CD4-positive, alpha-beta T cell (primary cell): ENCODE results near the gene KRTAP12-4. TPM values are rescaled to one million over a fixed set of nuclear protein-coding genes. Genes with fewer than 3 reads are reported as not detected.
"Not testable (repeated sequence)": the region's sequence is repeated elsewhere in the genome, so short reads cannot be mapped to it uniquely, and the experiment has no call there.

ENCODE experiments used
- ATAC-seq: fragments of 200-7000 bp; cut with Tn5 transposase; one replicate; pipeline ENCODE4 v1.10.0; 2022; ENCODE audit warnings: mild to moderate bottlenecking; ENCODE audit not compliant: poor library complexity
- CTCF ChIA-PET: fragments of 350-600 bp; sonication (Branson Sonifier 250); formaldehyde crosslinking; loops from one replicate; lab custom pipeline; 2021; ENCODE audit warnings: antibody characterized with exemption, inconsistent platforms; lab: Charles Lee
- POLR2A ChIA-PET: fragments of 350-600 bp; sonication (Branson Sonifier 250); formaldehyde crosslinking; loops from one replicate; lab custom pipeline; 2021; ENCODE audit warnings: antibody characterized with exemption, inconsistent platforms; lab: Charles Lee
- DNase-seq, 14 experiments: peaks; one replicate each; pipeline ENCODE4 v3.0.0-alpha.2; 2013 to 2020; ENCODE audit warnings: mixed read lengths in 2 of 14
- H3K27ac ChIP-seq, 2 donors: one replicate each; pipeline versions ENCODE4 v1.5.1 to v1.7.0; 2013; ENCODE audit warnings: low read length in 2 of 2, low read depth in 1 of 2, mild to moderate bottlenecking in 1 of 2
- H3K27me3 ChIP-seq, 2 experiments: 1 replicate in 1 of 2; 2 replicates in 1 of 2; pipeline versions ENCODE4 v1.6.1 to v1.7.0; 2013; ENCODE audit warnings: low read length in 2 of 2, control low read depth in 1 of 2, mild to moderate bottlenecking in 1 of 2, moderate library complexity in 1 of 2; ENCODE audit not compliant: insufficient read depth in 2 of 2, control insufficient read depth in 1 of 2
- H3K36me3 ChIP-seq: one replicate; pipeline ENCODE4 v1.6.1; 2013; ENCODE audit warnings: low read length, control low read depth; ENCODE audit not compliant: insufficient read depth
- H3K4me1 ChIP-seq: one replicate; pipeline ENCODE4 v1.6.1; 2013; ENCODE audit warnings: low read length, control low read depth; ENCODE audit not compliant: insufficient read depth
- H3K4me3 ChIP-seq: one replicate; pipeline ENCODE4 v1.5.1; 2013; ENCODE audit warnings: mild to moderate bottlenecking, low read length, moderate library complexity
- H3K9me3 ChIP-seq, 2 experiments: 1 replicate in 1 of 2; 2 replicates in 1 of 2; pipeline versions ENCODE4 v1.6.1 to v1.7.0; 2013; ENCODE audit warnings: low read length in 2 of 2, mild to moderate bottlenecking in 2 of 2, control low read depth in 1 of 2, moderate library complexity in 1 of 2; ENCODE audit not compliant: control insufficient read depth in 1 of 2, insufficient read depth in 1 of 2
- H3K27ac Mint-ChIP-seq: one replicate; pipeline ENCODE4 v1.8.0; 2020; ENCODE audit warnings: mixed read lengths
- H3K27me3 Mint-ChIP-seq: one replicate; pipeline ENCODE4 v1.8.0; 2021; ENCODE audit warnings: mixed read lengths
- H3K36me3 Mint-ChIP-seq: one replicate; pipeline ENCODE4 v1.8.0; 2021; ENCODE audit warnings: low read depth, mixed read lengths
- H3K4me1 Mint-ChIP-seq: one replicate; pipeline ENCODE4 v1.8.0; 2021; ENCODE audit warnings: low read depth, mixed read lengths
- H3K4me3 Mint-ChIP-seq: one replicate; pipeline ENCODE4 v1.8.0; 2020; ENCODE audit warnings: mild to moderate bottlenecking, mixed read lengths
- H3K9me3 Mint-ChIP-seq: one replicate; pipeline ENCODE4 v1.8.0; 2020; ENCODE audit warnings: mixed read lengths
- CTCF ChIP-seq: fragments of 200-600 bp; IDR thresholded peaks from one replicate; pipeline ENCODE4 v1.8.0; 2022; ENCODE audit warnings: antibody characterized with exemption, mild to moderate bottlenecking
- intact Hi-C, 2 experiments: fragments of 100-400 bp; cut with DNase I in 1 of 2; cut with micrococcal nuclease in 1 of 2; formaldehyde crosslinking; loops; one replicate each; pipeline versions ENCODE4 v1.15.1 to v1.9.0; 2023 to 2025; cut with DNase I, micrococcal nuclease
- total RNA-seq, 174 experiments: library from RNA in 2 of 174; stranded (reverse) in 2 of 174; gene quantifications; one replicate each; pipeline ENCODE4 v1.2.3 and lab custom pipeline; 2021 to 2026

KRTAP12-4 gene
- total RNA-seq, 2 experiments from 2014 or later: not detected

- intact Hi-C loops: no loop called here
- ChIA-PET POLR2A (no interaction called here), CTCF (no interaction called here)
- H3K27ac Mint-ChIP-seq: no peak overlapping the region
- Histone ChIP-seq H3K27ac (no peak overlapping the region), H3K4me3 (no peak overlapping the region), H3K9me3 (peaks cover 2 to 16% of the 10 kb centered on the region in 2 experiments), H3K27me3 (peaks cover 47 to 58% of the 10 kb centered on the region in 2 experiments), H3K4me1 (peaks cover 5% of the 10 kb centered on the region), H3K36me3 (no peaks in the 10 kb centered on the region)
- H3K4me1 Mint-ChIP-seq: peaks cover 6% of the 10 kb centered on the region
- H3K27me3 Mint-ChIP-seq: peaks cover 67% of the 10 kb centered on the region
- no peak for TF ChIP-seq CTCF
- DNase-seq (no peak), ATAC-seq (no peak)
- H3K36me3 Mint-ChIP-seq: no peaks in the 10 kb centered on the region
- H3K4me3 Mint-ChIP-seq: no peak overlapping the region
- H3K9me3 Mint-ChIP-seq: no peaks in the 10 kb centered on the region
Observed at GRCh38 chr21:44697811-44698734, 43.6 kb upstream of the KRTAP12-4 start.

GRCh38 chr21:44697172-44697810 is 42.8 kb upstream of the KRTAP12-4 start, which contains the start of gene KRTAP10-12:
TSS of gene KRTAP10-12 (plus strand) at chr21:44697172. CDS start at chr21:44697202, 30 bp downstream.
- Histone ChIP-seq H3K9me3 (peaks cover 10 to 11% of the 10 kb centered on the region in 2 experiments), H3K27me3 (peaks cover 40 to 51% of the 10 kb centered on the region in 2 experiments)
- intact Hi-C loops, ATAC-seq, POLR2A ChIA-PET, H3K4me3 Mint-ChIP-seq, CTCF ChIA-PET, H3K27ac ChIP-seq, H3K36me3 Mint-ChIP-seq, H3K4me3 ChIP-seq, DNase-seq, H3K9me3 Mint-ChIP-seq, H3K4me1 Mint-ChIP-seq, H3K36me3 ChIP-seq, H3K4me1 ChIP-seq, H3K27ac Mint-ChIP-seq: not testable (repeated sequence)
- peaks cover 65% of the 10 kb centered on the region for H3K27me3 Mint-ChIP-seq

GRCh38 chr21:44696572-44696971 is 42.1 kb upstream of the KRTAP12-4 start:
- Mint-ChIP-seq H3K27ac (no peak overlapping the region), H3K9me3 (peaks cover 5% of the 10 kb centered on the region), H3K36me3 (no peaks in the 10 kb centered on the region), H3K27me3 (peaks cover 60% of the 10 kb centered on the region), H3K4me1 (peaks cover 11% of the 10 kb centered on the region), H3K4me3 (no peak overlapping the region)
- Histone ChIP-seq H3K4me1 (peaks cover 5% of the 10 kb centered on the region), H3K27ac (no peak overlapping the region), H3K36me3 (no peaks in the 10 kb centered on the region), H3K4me3 (no peak overlapping the region), H3K9me3 (peaks cover 11% of the 10 kb centered on the region in 2 experiments), H3K27me3 (peaks cover 34 to 44% of the 10 kb centered on the region in 2 experiments)
- ATAC-seq (no peak), DNase-seq (no peak)
- ChIA-PET CTCF (no interaction called here), POLR2A (interaction anchor here (0.6 kb wide), 1 partner anchor 83 kb away, joined by 3 read pairs; no protein-coding TSS in a partner anchor)
- intact Hi-C loops: no loop called here
- no peak for TF ChIP-seq CTCF
